ENCODE data around the gene LCP1. TPM values are rescaled to one million over a fixed set of nuclear protein-coding genes. Genes with fewer than 3 reads are reported as not detected.

The LCP1 gene
- polyA plus RNA-seq, 3 donors, result 7.3 to 66.6 (median 42.7) TPM

GRCh38 chr13:46086421-46086922 is 95.5 kb downstream of the LCP1 start:
- no peak overlapping the region for H3K27ac ChIP-seq (ENCODE audit: low read depth, low read length)
- 83 to 91% (median 88%) methylated on average over 11 to 12 of the region's 12 CpGs for WGBS, 3 donors

- no peak overlapping the region for H3K27ac ChIP-seq (ENCODE audit: low read depth, low read length)
- 91 to 97% (median 95%) methylated on average over 13 of the region's 13 CpGs for WGBS, 3 donors
Observed at GRCh38 chr13:46085737-46086136, 96.2 kb downstream of the LCP1 start.

DNA sequence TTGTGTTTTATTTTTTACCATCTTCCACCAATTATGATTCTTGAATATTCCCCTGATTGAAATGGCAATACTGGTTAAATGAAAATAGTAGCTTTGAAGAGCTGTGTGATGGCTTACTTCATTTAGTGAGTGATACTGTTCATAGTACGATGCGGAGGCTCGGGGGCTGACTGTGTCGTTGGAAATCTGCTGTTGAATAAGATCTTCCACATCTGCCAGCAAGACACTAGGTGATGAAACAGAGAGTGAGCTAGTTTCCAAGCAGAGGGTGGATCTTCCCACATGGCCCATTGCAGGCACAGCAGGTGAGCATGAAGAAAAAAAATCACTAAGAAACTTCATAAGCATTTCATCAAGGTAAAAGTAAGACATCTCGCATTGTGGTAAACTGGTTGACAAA is 99.7 kb downstream of the LCP1 start:
- no peak overlapping the region for H3K27ac ChIP-seq (ENCODE audit: low read depth, low read length)
- 93 to 94% (median 94%) methylated on average over 5 of the region's 5 CpGs for WGBS, 3 donors

- no peak overlapping the region for H3K27ac ChIP-seq (ENCODE audit: low read depth, low read length)
- WGBS, 3 donors, result 39 to 53% (median 45%) methylated on average over 2 of the region's 2 CpGs
Observed at GRCh38 chr13:46079770-46080169, 102.2 kb downstream of the LCP1 start.

- 37 to 88% (median 49%) methylated on average over 1 of the region's 1 CpG for WGBS, 3 donors
Observed at GRCh38 chr13:46077265-46077664, 104.7 kb downstream of the LCP1 start.

DNA sequence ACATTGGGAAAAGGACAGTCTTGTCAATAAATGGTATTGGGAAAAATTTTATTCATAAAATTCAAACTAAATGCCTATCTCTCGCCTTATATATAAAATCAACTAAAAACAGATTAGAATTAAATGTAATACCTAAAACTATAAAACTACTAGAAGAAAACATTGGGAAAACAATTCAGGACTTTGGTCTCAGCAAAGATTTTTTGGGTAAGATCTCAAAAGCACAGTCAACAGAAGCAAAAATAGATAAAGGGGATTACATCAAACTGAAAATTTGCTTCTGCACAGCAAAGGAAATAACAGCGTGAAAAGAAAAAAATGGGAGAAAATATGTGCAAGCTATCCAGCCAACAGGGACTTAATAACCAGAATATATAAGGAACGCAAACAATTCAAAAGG is 105.2 kb downstream of the LCP1 start:
- no peak overlapping the region for H3K27ac ChIP-seq (ENCODE audit: low read depth, low read length)
- 55 to 94% (median 91%) methylated on average over 3 of the region's 3 CpGs for WGBS, 3 donors

More at GRCh38 chr13:46077265-46077664, 104.7 kb downstream of the LCP1 start:
- no peak overlapping the region for H3K27ac ChIP-seq (ENCODE audit: low read depth, low read length)

Other genes with a start within 250 kb of the LCP1 start
- gene ZC3H13, start 129.4 kb downstream of the LCP1 start, polyA plus RNA-seq, result 10 to 100 TPM in 2 of 3 donors, 1 to 10 TPM in 1; 5.3 to 23.7 (median 12.7) TPM
- under 1 TPM in 1 of 3 donors, not detected in 2; 0.14 TPM for gene CPB2, start 77.1 kb downstream of the LCP1 start, polyA plus RNA-seq
- under 1 TPM in 2 of 3 donors, not detected in 1; 0.04 to 0.34 TPM for gene LRRC63, start 29.8 kb upstream of the LCP1 start, polyA plus RNA-seq
- 1 to 10 TPM in 2 of 3 donors, under 1 TPM in 1; 0.35 to 3.0 (median 3.0) TPM for gene RUBCNL, start 205.1 kb upstream of the LCP1 start, polyA plus RNA-seq

Data from adipose tissue (tissue), 3 donors.